ENCODE results near the gene ATP1B2.

ATP1B2 gene

GRCh38 chr17:7684851-7685532 lies 34.3 kb downstream of the ATP1B2 start:
- Histone ChIP-seq H4K20me1 (ENCODE audit: insufficient read depth, low read length) (peaks cover 33% of the 10 kb centered on the region), H3K36me3 (ENCODE audit: insufficient read depth, low read length) (peaks cover 26% of the 10 kb centered on the region), H3K4me1 (ENCODE audit: insufficient read depth, low read length) (peaks cover 42% of the 10 kb centered on the region), H3K27ac (ENCODE audit: low read length) (peak overlapping the region; percentile 98), H2AFZ (ENCODE audit: low read depth, low read length) (no peak overlapping the region), H3K79me2 (ENCODE audit: insufficient read depth, low read length) (peaks cover 85% of the 10 kb centered on the region), H3K9ac (ENCODE audit: low read depth, low read length) (peak overlapping the region; percentile 92), H3K27me3 (ENCODE audit: insufficient read depth, low read length, poor library complexity) (no peaks in the 10 kb centered on the region), H3K4me3 (ENCODE audit: low read depth in 1 of 2, low read length in 2 of 2) (peak overlapping the region; percentile 78 to 91; a peak in 3 of 4 replicates), H3K9me3 (ENCODE audit: insufficient read depth, low read length, severe bottlenecking) (no peaks in the 10 kb centered on the region), H3K4me2 (ENCODE audit: insufficient read depth, low read length) (peak overlapping the region; percentile 98)
- ATAC-seq (ENCODE audit: insufficient read depth, low read depth) (no peak), DNase-seq (no peak)
- TF ChIP-seq EZH2 (IDR thresholded peaks at IDR 0.05; ENCODE audit: borderline replicate concordance, low read depth, low read length, severe bottlenecking) (no peak), CTCF (IDR thresholded peaks at IDR 0.05; ENCODE audit: borderline replicate concordance, extremely low read depth, low read length, poor library complexity, severe bottlenecking) (no peak)

- ATAC-seq (ENCODE audit: insufficient read depth, low read depth) (peak; percentile 60), DNase-seq (peak; percentile 90)
- Histone ChIP-seq H2AFZ (ENCODE audit: low read depth, low read length) (peak overlapping the region; percentile 69), H3K27me3 (ENCODE audit: insufficient read depth, low read length, poor library complexity) (no peaks in the 10 kb centered on the region), H3K4me3 (ENCODE audit: low read depth in 1 of 2, low read length in 2 of 2) (peak overlapping the region; percentile 78 to 91), H3K36me3 (ENCODE audit: insufficient read depth, low read length) (peaks cover 33% of the 10 kb centered on the region), H3K4me2 (ENCODE audit: insufficient read depth, low read length) (peak overlapping the region; percentile 98), H4K20me1 (ENCODE audit: insufficient read depth, low read length) (peaks cover 31% of the 10 kb centered on the region), H3K9ac (ENCODE audit: low read depth, low read length) (peak overlapping the region; percentile 92), H3K4me1 (ENCODE audit: insufficient read depth, low read length) (peaks cover 45% of the 10 kb centered on the region), H3K79me2 (ENCODE audit: insufficient read depth, low read length) (peaks cover 78% of the 10 kb centered on the region), H3K27ac (ENCODE audit: low read length) (peak overlapping the region; percentile 98), H3K9me3 (ENCODE audit: insufficient read depth, low read length, severe bottlenecking) (no peaks in the 10 kb centered on the region)
- TF ChIP-seq EZH2 (IDR thresholded peaks at IDR 0.05; ENCODE audit: borderline replicate concordance, low read depth, low read length, severe bottlenecking) (no peak), CTCF (IDR thresholded peaks at IDR 0.05; ENCODE audit: borderline replicate concordance, extremely low read depth, low read length, poor library complexity, severe bottlenecking) (no peak)
Observed at GRCh38 chr17:7685533-7686221, 35.0 kb downstream of the ATP1B2 start.

- peak; percentile 49 for ATAC-seq (ENCODE audit: insufficient read depth, low read depth)
Observed at GRCh38 chr17:7686222-7687071, 35.7 kb downstream of the ATP1B2 start.

More at GRCh38 chr17:7686222-7687071, 35.7 kb downstream of the ATP1B2 start:
- DNase-seq = peak; percentile 86
- peak overlapping the region; percentile 98 for H3K27ac ChIP-seq (ENCODE audit: low read length)
- H3K4me2 ChIP-seq (ENCODE audit: insufficient read depth, low read length) = peak overlapping the region; percentile 98
- H3K9ac ChIP-seq (ENCODE audit: low read depth, low read length) = peak overlapping the region; percentile 92
- H3K79me2 ChIP-seq (ENCODE audit: insufficient read depth, low read length) = peaks cover 72% of the 10 kb centered on the region
- TF ChIP-seq EZH2 (IDR thresholded peaks at IDR 0.05; ENCODE audit: borderline replicate concordance, low read depth, low read length, severe bottlenecking) (no peak), CTCF (IDR thresholded peaks at IDR 0.05; ENCODE audit: borderline replicate concordance, extremely low read depth, low read length, poor library complexity, severe bottlenecking) (no peak)
- peak overlapping the region; percentile 78 to 91 for H3K4me3 ChIP-seq (ENCODE audit: low read depth in 1 of 2, low read length in 2 of 2)
- no peaks in the 10 kb centered on the region for H3K27me3 ChIP-seq (ENCODE audit: insufficient read depth, low read length, poor library complexity)
- H4K20me1 ChIP-seq (ENCODE audit: insufficient read depth, low read length) = peaks cover 31% of the 10 kb centered on the region
- H3K4me1 ChIP-seq (ENCODE audit: insufficient read depth, low read length) = peaks cover 45% of the 10 kb centered on the region
- H3K9me3 ChIP-seq (ENCODE audit: insufficient read depth, low read length, severe bottlenecking) = no peaks in the 10 kb centered on the region
- H2AFZ ChIP-seq (ENCODE audit: low read depth, low read length) = peak overlapping the region; percentile 57
- H3K36me3 ChIP-seq (ENCODE audit: insufficient read depth, low read length) = peaks cover 34% of the 10 kb centered on the region
